Choroid plexus epithelial cell (primary cell): ENCODE data around the gene CTNS.

Experiments
- DNase-seq: peaks from one replicate; pipeline ENCODE4 v3.0.0-alpha.2; 2010; ENCODE audit warnings: low read depth
- H3K4me3 ChIP-seq: 2 replicates; pipeline ENCODE4 v1.5.1; 2011; ENCODE audit warnings: low read depth, mild to moderate bottlenecking, control low read depth, low read length, moderate library complexity
- TF ChIP-seq, protein P1 (sequence below): conservative IDR thresholded peaks from 2 replicates; pipeline ENCODE4 v1.5.1; 2011; ENCODE audit warnings: low read depth, mild to moderate bottlenecking, control low read depth, inconsistent platforms, low read length, moderate library complexity

CTNS gene

DNA sequence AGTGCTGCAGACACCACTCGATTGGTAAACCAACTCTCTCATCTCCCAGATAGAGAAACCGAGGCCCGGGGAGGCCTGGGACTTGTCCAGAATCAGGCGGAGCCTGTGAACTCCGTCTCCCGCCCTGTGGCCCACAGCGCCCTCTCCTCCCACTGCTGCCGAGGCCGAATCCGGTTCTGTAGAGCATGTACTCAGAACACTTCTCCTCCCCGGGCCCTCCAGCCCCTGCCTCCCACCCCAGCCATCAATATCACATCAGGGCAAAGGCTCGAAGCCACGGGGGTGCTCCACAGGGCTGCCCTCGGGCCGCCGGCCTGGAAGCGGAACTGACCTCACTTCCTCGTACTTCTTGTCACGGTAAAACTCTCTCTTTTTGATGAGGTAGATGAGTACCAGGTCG lies 45.0 kb downstream of the CTNS start:
- no peak for DNase-seq
- no peak overlapping the region for H3K4me3 ChIP-seq
- TF ChIP-seq, protein P1, sequence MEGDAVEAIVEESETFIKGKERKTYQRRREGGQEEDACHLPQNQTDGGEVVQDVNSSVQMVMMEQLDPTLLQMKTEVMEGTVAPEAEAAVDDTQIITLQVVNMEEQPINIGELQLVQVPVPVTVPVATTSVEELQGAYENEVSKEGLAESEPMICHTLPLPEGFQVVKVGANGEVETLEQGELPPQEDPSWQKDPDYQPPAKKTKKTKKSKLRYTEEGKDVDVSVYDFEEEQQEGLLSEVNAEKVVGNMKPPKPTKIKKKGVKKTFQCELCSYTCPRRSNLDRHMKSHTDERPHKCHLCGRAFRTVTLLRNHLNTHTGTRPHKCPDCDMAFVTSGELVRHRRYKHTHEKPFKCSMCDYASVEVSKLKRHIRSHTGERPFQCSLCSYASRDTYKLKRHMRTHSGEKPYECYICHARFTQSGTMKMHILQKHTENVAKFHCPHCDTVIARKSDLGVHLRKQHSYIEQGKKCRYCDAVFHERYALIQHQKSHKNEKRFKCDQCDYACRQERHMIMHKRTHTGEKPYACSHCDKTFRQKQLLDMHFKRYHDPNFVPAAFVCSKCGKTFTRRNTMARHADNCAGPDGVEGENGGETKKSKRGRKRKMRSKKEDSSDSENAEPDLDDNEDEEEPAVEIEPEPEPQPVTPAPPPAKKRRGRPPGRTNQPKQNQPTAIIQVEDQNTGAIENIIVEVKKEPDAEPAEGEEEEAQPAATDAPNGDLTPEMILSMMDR, result no peak

DNA sequence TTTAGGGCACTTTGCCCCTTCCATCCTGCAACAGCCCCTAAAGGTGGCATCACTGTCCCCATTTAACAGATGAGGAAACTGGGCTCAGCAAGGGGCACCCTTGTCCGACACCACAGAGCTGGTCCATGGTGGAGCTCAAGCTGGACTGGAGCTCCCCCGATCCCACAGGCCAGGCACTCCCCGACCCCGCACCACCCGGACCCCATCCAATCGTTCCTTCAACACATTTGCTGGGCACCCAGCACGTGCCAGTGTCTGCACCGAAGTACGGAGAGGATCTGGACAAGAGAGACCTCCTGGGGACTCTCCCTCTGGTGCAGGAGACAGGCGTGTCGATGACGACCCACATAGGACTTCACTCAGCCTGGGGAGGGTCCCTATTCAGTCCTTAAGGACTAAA lies 45.5 kb downstream of the CTNS start:
- no peak overlapping the region for H3K4me3 ChIP-seq
- TF ChIP-seq, protein P1, result no peak
- DNase-seq, result no peak

DNA sequence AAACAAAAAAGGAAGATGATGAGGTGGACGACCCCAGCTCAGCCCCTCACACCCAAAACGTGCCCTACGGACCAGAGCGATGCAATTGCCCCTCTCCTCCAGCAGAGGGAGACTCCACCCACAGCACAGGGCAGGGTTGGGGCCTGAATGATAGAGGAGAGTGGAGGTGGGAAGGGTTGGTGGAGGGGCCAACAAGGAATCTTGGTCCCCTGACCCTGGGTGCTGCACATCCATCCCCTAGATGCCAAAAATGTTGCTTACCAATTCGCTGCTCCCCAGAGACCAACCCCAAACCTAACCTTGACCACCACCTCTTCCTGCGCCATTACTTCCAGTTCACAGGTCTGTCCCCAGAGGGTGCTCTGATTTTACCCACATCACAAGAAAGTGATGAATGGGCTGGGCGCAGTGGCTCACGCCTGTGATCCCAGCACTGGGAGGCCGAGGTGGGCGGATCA lies 46.5 kb downstream of the CTNS start:
- TF ChIP-seq, protein P1, result peak; percentile 96
- no peak for DNase-seq
- no peak overlapping the region for H3K4me3 ChIP-seq

DNA sequence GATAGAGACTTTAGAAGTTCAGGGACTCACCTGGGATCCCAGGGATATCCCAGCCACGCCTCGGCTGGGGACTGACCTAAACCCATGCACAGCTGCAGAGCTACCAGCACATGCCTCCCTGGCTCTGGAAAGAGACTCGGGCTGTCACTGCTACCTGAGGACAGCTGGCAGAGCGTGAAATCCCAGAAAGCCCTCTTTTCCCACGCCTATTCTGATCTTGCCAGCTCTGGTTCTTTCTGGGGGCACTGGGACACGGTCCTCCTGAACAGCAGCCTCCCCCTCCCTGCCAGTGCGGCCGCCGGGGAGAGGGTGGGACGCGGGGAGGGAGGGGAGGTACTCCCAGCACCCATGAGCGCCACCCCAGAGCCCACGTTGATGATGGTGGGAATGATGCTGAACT lies 48.6 kb downstream of the CTNS start:
- TF ChIP-seq, protein P1, result no peak
- no peak overlapping the region for H3K4me3 ChIP-seq
- DNase-seq, result no peak

DNA sequence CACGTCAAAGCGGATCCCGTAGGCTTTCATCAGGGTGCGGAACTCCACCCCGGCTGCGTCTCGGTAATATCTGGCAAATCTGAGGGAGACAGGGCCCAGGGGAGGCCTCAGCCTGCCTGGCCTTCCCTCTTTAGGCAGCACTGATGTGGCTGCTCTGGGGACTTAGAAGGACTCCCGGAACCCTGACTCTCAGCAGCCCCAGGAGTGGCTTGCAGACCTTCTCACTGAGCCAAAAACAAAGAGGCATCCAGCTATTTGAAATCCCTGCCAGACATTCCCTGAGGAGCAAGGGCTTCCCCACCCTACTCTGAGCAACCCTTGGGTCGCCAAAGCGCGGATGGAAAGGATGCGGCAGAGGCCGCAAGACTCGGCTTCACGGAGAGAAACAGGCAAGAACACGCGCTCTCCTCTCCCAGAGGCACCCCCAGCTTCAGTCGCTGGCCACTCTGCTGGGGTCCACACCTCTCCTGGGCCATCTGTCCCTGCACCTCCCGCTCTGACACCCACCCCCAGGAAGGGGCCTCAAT lies 51.5 kb downstream of the CTNS start:
- no peak overlapping the region for H3K4me3 ChIP-seq
- TF ChIP-seq, protein P1, result no peak
- DNase-seq, result no peak

DNA sequence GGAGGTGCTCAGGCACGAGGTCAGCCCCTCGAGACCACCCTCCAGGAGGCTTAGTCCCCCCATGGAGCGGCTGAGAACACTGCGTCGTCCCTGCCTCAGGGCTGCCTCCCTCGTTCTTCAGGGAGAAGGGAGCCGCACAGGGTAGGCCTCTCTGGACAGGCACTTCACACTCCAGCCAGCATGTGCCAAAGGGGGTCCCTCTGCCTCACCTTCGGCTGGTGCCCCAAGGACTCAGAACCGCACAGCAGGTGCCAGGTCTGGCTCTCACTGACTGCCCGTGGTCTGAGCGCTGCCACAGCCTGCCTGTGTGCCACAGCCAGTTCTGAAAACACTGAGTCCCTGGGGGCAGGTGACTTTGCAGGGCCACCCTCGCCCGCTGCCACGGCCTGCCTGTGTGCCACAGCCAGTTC lies 52.3 kb downstream of the CTNS start:
- H3K4me3 ChIP-seq, result no peak overlapping the region
- no peak for DNase-seq

More for the DNA sequence above, 52.3 kb downstream of the CTNS start:
- TF ChIP-seq, protein P1, result no peak
